GM12878 (cell line): ENCODE results near the gene RSRC1. TPM values are rescaled to one million over a fixed set of nuclear protein-coding genes. Genes with fewer than 3 reads are reported as not detected.

Experiments
- ATAC-seq: fragments of 200-7000 bp; cut with Tn5 transposase; 3 replicates; pipeline ENCODE4 v1.9.1; 2020; ENCODE audit warnings: mild to moderate bottlenecking, moderate library complexity
- BruUV-seq: library from RNA; stranded (reverse); fragments of 400-500 nt; replicated peaks from 2 replicates; lab custom pipeline; 2021; lab: Mats Ljungman, UMichigan
- CTCF ChIA-PET: fragments of 300-600 bp; sonication (Branson Sonifier 250); formaldehyde crosslinking; extraction: SDS; loops from one replicate; lab custom pipeline; 2021; ENCODE audit warnings: inconsistent platforms; lab: Yijun Ruan, JAX
- POLR2A ChIA-PET: fragments of 350-600 bp; formaldehyde crosslinking; extraction: SDS; loops from one replicate; lab custom pipeline; 2021; ENCODE audit warnings: inconsistent platforms; lab: Charles Lee
- RAD21 ChIA-PET: fragments of 300-600 bp; sonication (Branson Sonifier 250); formaldehyde crosslinking; loops from one replicate; lab custom pipeline; 2023; ENCODE audit warnings: antibody characterized with exemption; ENCODE audit not compliant: unreplicated experiment; lab: Charles Lee
- SMC1A ChIA-PET: fragments of 300-600 bp; sonication (Branson Sonifier 250); formaldehyde crosslinking; loops from one replicate; lab custom pipeline; 2023; ENCODE audit not compliant: unreplicated experiment, uncharacterized antibody; lab: Charles Lee
- DNase-seq: peaks from one replicate; pipeline ENCODE4 v3.0.0-alpha.2; 2011; ENCODE audit warnings: low read depth, low spot score
- FAIRE-seq: peaks from 3 replicates; lab custom pipeline; 2011; peaks lifted over from hg19 to GRCh38; lab: Jason Lieb, UNC
- H2AFZ ChIP-seq: 2 replicates; pipeline ENCODE4 v1.6.0; 2011; ENCODE audit warnings: low read depth, low read length, control low read depth; ENCODE audit not compliant: control insufficient read depth
- H3K27ac ChIP-seq: 2 replicates; pipeline ENCODE4 v1.5.1; 2011; ENCODE audit warnings: control low read depth; ENCODE audit not compliant: control insufficient read depth, insufficient read depth
- H3K27me3 ChIP-seq, 2 experiments: replicated peaks in 1 of 2; 2 replicates each; pipeline versions ENCODE4 v1.6.0 to v1.6.1; 2011; ENCODE audit warnings: low read length in 1 of 2; ENCODE audit not compliant: control insufficient read depth in 2 of 2, insufficient read depth in 2 of 2
- H3K36me3 ChIP-seq, 2 experiments: 2 replicates each; pipeline ENCODE4 v1.5.1; 2011; ENCODE audit warnings: low read length in 1 of 2; ENCODE audit not compliant: control insufficient read depth in 2 of 2, insufficient read depth in 2 of 2
- H3K4me1 ChIP-seq: 2 replicates; pipeline ENCODE4 v1.6.1; 2011; ENCODE audit warnings: mild to moderate bottlenecking, low read length, moderate library complexity, mixed read lengths; ENCODE audit not compliant: control insufficient read depth, insufficient read depth
- H3K4me2 ChIP-seq: 2 replicates; pipeline ENCODE4 v1.6.0; 2011; ENCODE audit warnings: control low read depth; ENCODE audit not compliant: control insufficient read depth, insufficient read depth
- H3K4me3 ChIP-seq: fragments of 200-600 bp; sonication (generic); 2 replicates; pipeline ENCODE4 v1.5.1; 2016
- H3K79me2 ChIP-seq: 2 replicates; pipeline ENCODE4 v1.6.0; 2011; ENCODE audit warnings: low read length; ENCODE audit not compliant: control insufficient read depth, insufficient read depth
- H3K9ac ChIP-seq: 2 replicates; pipeline ENCODE4 v1.8.0; 2011; ENCODE audit warnings: low read length, control low read depth, mixed read lengths; ENCODE audit not compliant: control insufficient read depth, insufficient read depth
- H3K9me3 ChIP-seq: replicated peaks from 3 replicates; pipeline ENCODE4 v1.5.1; 2011; ENCODE audit warnings: mild to moderate bottlenecking, low read length; ENCODE audit not compliant: control insufficient read depth, insufficient read depth
- H4K20me1 ChIP-seq: 2 replicates; pipeline ENCODE4 v1.6.0; 2011; ENCODE audit not compliant: control insufficient read depth, insufficient read depth
- BHLHE40 ChIP-seq, 2 experiments: fragments of 450-650 bp in 1 of 2; IDR thresholded peaks; 2 replicates each; pipeline ENCODE4 v1.6.1; 2011 to 2017; ENCODE audit warnings: low read depth in 2 of 2, borderline replicate concordance in 1 of 2, improper control_type of control experiment in 1 of 2, low read length in 1 of 2, mild to moderate bottlenecking in 1 of 2
- CEBPB ChIP-seq, 2 experiments: fragments of 150-350 bp in 1 of 2; IDR thresholded peaks; 2 replicates each; pipeline ENCODE4 v1.6.1; 2012 to 2014; ENCODE audit warnings: low read depth in 2 of 2, low read length in 2 of 2, borderline replicate concordance in 1 of 2, inconsistent platforms in 1 of 2
- E2F8 ChIP-seq: fragments of 450-650 bp; IDR thresholded peaks from 2 replicates; pipeline ENCODE4 v1.6.1; 2018; ENCODE audit warnings: mild to moderate bottlenecking, low read depth, moderate library complexity; ENCODE audit not compliant: partially characterized antibody
- GABPA ChIP-seq: IDR thresholded peaks from 2 replicates; pipeline ENCODE4 v1.6.1; 2014; ENCODE audit warnings: antibody characterized with exemption, low read depth, mild to moderate bottlenecking, inconsistent platforms
- HDGF ChIP-seq: fragments of 450-650 bp; IDR thresholded peaks from 2 replicates; pipeline ENCODE4 v1.6.1; 2016; ENCODE audit warnings: antibody characterized with exemption
- MTA2 ChIP-seq: fragments of 450-650 bp; IDR thresholded peaks from 2 replicates; pipeline ENCODE4 v1.6.1; 2016; ENCODE audit warnings: low read depth, mild to moderate bottlenecking, moderate library complexity
- MXI1 ChIP-seq: fragments of 150-350 bp; IDR thresholded peaks from 2 replicates; pipeline ENCODE4 v1.6.1; 2011; ENCODE audit warnings: low read depth, mild to moderate bottlenecking, inconsistent platforms, low read length, improper control_type of control experiment
- NRF1 ChIP-seq: conservative IDR thresholded peaks from 2 replicates; pipeline ENCODE4 v1.6.1; 2011; ENCODE audit warnings: mild to moderate bottlenecking, low read depth, low read length, improper control_type of control experiment
- TARDBP ChIP-seq: IDR thresholded peaks from 2 replicates; pipeline ENCODE4 v1.6.1; 2016; ENCODE audit warnings: borderline replicate concordance
- YY1 ChIP-seq: IDR thresholded peaks from 2 replicates; pipeline ENCODE4 v1.6.1; 2011; ENCODE audit warnings: low read depth, mild to moderate bottlenecking, low read length
- WGBS: methylation state at CpG from one replicate; pipeline ENCODE4 v1.1.6; 2016; ENCODE audit warnings: low lambda C conversion rate; ENCODE audit not compliant: insufficient replicate concordance, insufficient coverage; ENCODE audit errors: missing lambda C conversion rate; 5-methylcytosine and 5-hydroxymethylcytosine counted together
- in situ Hi-C: fragments of 300-500 bp; cut with MboI; formaldehyde crosslinking; loops from 9 replicates; pipeline ENCODE4 v1.14.3; 2018; ENCODE audit warnings: mixed read lengths
- intact Hi-C: fragments of 100-400 bp; cut with micrococcal nuclease; formaldehyde crosslinking; loops from one replicate; pipeline ENCODE4 v1.14.2; 2022; ENCODE audit not compliant: unreplicated experiment
- polyA plus RNA-seq, 11 experiments: library from polyadenylated mRNA; depleted of rRNA in 4 of 11; unstranded in 6 of 11; stranded (reverse) in 5 of 11; fragments of >200 nt; fragmentation: Nextera tagmentation in 4 of 11; fragmentation: Illumina TruSeq in 1 of 11; extraction: Ambion mirVana in 4 of 11; extraction: Trizol in 1 of 11; gene quantifications; 1 replicate in 1 of 11; 2 replicates in 10 of 11; pipeline versions ENCODE4 v1.2.1 to v1.2.3, GENCODE V29; 2011 to 2016; ENCODE audit warnings: inconsistent platforms in 2 of 11, missing spikeins in 2 of 11, low read depth in 1 of 11
- total RNA-seq, 4 experiments: library from RNA; depleted of rRNA in 3 of 4; stranded (reverse); fragments of >200 nt in 3 of 4; fragmentation: Illumina TruSeq in 1 of 4; extraction: Trizol in 1 of 4; gene quantifications; 2 replicates each; pipeline versions ENCODE4 v1.2.1 to v1.2.3, GENCODE V29; 2013 to 2021
- TF ChIP-seq, protein P1 (sequence below): IDR thresholded peaks from 2 replicates; pipeline ENCODE4 v1.6.1; 2011; ENCODE audit warnings: low read depth, mild to moderate bottlenecking, low read length, moderate library complexity, borderline replicate concordance; ENCODE audit errors: extremely low read depth
- TF ChIP-seq, protein P2 (sequence below): fragments of 450-650 bp; formaldehyde crosslinking; IDR thresholded peaks from 2 replicates; pipeline ENCODE4 v1.5.0; 2022; ENCODE audit warnings: mild to moderate bottlenecking, missing genetic modification characterization

The RSRC1 gene
- total and polyA plus RNA-seq, 10 of the 15 experiments (the other 5 are each of a cell fraction or from before 2014, with no cell fraction given) = 16.4 to 85.9 (median 42.0) TPM

DNA sequence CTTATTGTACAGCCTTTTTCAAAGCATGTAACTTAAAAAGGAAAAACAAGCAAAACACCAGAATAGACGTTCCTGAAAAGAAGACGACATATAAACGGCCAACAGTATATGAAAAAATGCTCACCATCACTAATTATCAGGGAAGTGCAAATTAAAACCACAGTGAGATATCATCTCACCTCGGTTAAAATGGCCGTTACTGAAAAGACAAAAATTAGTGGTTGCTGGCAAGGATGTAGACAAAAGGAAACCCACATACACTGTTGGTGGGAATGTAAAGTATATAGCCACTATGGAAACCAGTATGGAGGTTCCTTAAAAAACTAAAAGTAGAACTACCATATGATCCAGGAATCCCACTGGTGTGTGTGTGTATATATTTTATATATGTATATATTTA is 396.6 kb downstream of the RSRC1 start:
- in situ Hi-C loops (no loop called here), intact Hi-C loops (no loop called here)
- Histone ChIP-seq H3K4me1 (no peaks in the 10 kb centered on the region), H3K79me2 (no peaks in the 10 kb centered on the region), H3K9ac (no peak overlapping the region), H3K4me2 (no peak overlapping the region), H4K20me1 (no peaks in the 10 kb centered on the region), H3K4me3 (no peak overlapping the region), H3K36me3 (no peaks in the 10 kb centered on the region), H3K27ac (no peak overlapping the region), H3K9me3 (no peaks in the 10 kb centered on the region), H2AFZ (no peak overlapping the region), H3K27me3 (no peaks in the 10 kb centered on the region)
- ChIA-PET RAD21 (no interaction called here), SMC1A (interaction anchor here (0.6 to 0.9 kb wide), 2 partner anchors 11 to 110 kb away, joined by 3 read pairs; no protein-coding TSS in a partner anchor), POLR2A (no interaction called here), CTCF (no interaction called here)
- no peak for TF ChIP-seq NRF1
- TF ChIP-seq E2F8 = no peak
- no peak for TF ChIP-seq CEBPB (IDR thresholded peaks at IDR 0.05; ENCODE audit: borderline replicate concordance in 1 of 2, low read depth in 2 of 2, low read length in 2 of 2)
- TF ChIP-seq GABPA = no peak
- 89% methylated on average over 5 of the region's 5 CpGs for WGBS
- ATAC-seq (no peak), FAIRE-seq (no peak), DNase-seq (no peak)
- no TSS peak for BruUV-seq

GRCh38 chr3:158508481-158508880 is 398.6 kb downstream of the RSRC1 start:
- no peak overlapping the region for H3K4me3 ChIP-seq
- POLR2A ChIA-PET = no interaction called here
- FAIRE-seq = no peak
- BruUV-seq = no TSS peak
- WGBS = 86% methylated on average over 7 of the region's 7 CpGs
- CTCF ChIA-PET = no interaction called here
- H3K9ac ChIP-seq = no peak overlapping the region
- H2AFZ ChIP-seq = no peak overlapping the region
- no peak for ATAC-seq
- no peaks in the 10 kb centered on the region for H3K9me3 ChIP-seq
- H3K79me2 ChIP-seq = no peaks in the 10 kb centered on the region
- no peak overlapping the region for H3K4me2 ChIP-seq
- intact Hi-C loops = no loop called here
- no peaks in the 10 kb centered on the region for H4K20me1 ChIP-seq
- RAD21 ChIA-PET = no interaction called here
- no peaks in the 10 kb centered on the region for H3K27me3 ChIP-seq
- H3K36me3 ChIP-seq = no peaks in the 10 kb centered on the region
- no peaks in the 10 kb centered on the region for H3K4me1 ChIP-seq
- SMC1A ChIA-PET = no interaction called here
- DNase-seq = no peak
- no peak overlapping the region for H3K27ac ChIP-seq
- in situ Hi-C loops = no loop called here
- TF ChIP-seq YY1 (no peak), HDGF (no peak), BHLHE40 (IDR thresholded peaks at IDR 0.05; ENCODE audit: borderline replicate concordance in 1 of 2, low read depth in 2 of 2, low read length in 1 of 2) (no peak), TARDBP (no peak), MTA2 (no peak), MXI1 (no peak)
- TF ChIP-seq, protein P1, sequence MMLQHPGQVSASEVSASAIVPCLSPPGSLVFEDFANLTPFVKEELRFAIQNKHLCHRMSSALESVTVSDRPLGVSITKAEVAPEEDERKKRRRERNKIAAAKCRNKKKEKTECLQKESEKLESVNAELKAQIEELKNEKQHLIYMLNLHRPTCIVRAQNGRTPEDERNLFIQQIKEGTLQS = no peak
- TF ChIP-seq, protein P2, sequence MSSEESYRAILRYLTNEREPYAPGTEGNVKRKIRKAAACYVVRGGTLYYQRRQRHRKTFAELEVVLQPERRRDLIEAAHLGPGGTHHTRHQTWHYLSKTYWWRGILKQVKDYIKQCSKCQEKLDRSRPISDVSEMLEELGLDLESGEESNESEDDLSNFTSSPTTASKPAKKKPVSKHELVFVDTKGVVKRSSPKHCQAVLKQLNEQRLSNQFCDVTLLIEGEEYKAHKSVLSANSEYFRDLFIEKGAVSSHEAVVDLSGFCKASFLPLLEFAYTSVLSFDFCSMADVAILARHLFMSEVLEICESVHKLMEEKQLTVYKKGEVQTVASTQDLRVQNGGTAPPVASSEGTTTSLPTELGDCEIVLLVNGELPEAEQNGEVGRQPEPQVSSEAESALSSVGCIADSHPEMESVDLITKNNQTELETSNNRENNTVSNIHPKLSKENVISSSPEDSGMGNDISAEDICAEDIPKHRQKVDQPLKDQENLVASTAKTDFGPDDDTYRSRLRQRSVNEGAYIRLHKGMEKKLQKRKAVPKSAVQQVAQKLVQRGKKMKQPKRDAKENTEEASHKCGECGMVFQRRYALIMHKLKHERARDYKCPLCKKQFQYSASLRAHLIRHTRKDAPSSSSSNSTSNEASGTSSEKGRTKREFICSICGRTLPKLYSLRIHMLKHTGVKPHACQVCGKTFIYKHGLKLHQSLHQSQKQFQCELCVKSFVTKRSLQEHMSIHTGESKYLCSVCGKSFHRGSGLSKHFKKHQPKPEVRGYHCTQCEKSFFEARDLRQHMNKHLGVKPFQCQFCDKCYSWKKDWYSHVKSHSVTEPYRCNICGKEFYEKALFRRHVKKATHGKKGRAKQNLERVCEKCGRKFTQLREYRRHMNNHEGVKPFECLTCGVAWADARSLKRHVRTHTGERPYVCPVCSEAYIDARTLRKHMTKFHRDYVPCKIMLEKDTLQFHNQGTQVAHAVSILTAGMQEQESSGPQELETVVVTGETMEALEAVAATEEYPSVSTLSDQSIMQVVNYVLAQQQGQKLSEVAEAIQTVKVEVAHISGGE = no peak
